ENCODE results near the gene RGS5. TPM values are rescaled to one million over a fixed set of nuclear protein-coding genes. Genes with fewer than 3 reads are reported as not detected.

The RGS5 gene
- total RNA-seq, 1 experiment from 2014 or later, result 3.6 TPM

GRCh38 chr1:163161337-163161736, 41.4 kb downstream of the RGS5 start:
- intact Hi-C loops (cut with micrococcal nuclease; ENCODE audit: unreplicated experiment), result no loop called here
- Histone ChIP-seq H3K27me3 (ENCODE audit: insufficient read depth, low read depth) (no peaks in the 10 kb centered on the region), H4K20me1 (ENCODE audit: insufficient read depth) (no peaks in the 10 kb centered on the region), H3K9me2 (ENCODE audit: insufficient read depth) (no peaks in the 10 kb centered on the region; the same call in 1 of the 2 replicates), H3K4me2 (no peak overlapping the region), H3K36me3 (ENCODE audit: low read depth) (no peaks in the 10 kb centered on the region), H3K4me1 (replicated peaks; ENCODE audit: insufficient read depth) (no peaks in the 10 kb centered on the region), H3K4me3 (no peak overlapping the region), H3K79me2 (ENCODE audit: low read depth) (no peaks in the 10 kb centered on the region), H3K27ac (no peak overlapping the region), H3F3A (ENCODE audit: insufficient read depth, low read depth) (no peaks in the 10 kb centered on the region), H3K9me3 (ENCODE audit: insufficient read depth, low read depth) (no peaks in the 10 kb centered on the region), H2AFZ (no peak overlapping the region)
- POLR2A ChIA-PET (ENCODE audit: unreplicated experiment), result no interaction called here
- TF ChIP-seq, protein P1, sequence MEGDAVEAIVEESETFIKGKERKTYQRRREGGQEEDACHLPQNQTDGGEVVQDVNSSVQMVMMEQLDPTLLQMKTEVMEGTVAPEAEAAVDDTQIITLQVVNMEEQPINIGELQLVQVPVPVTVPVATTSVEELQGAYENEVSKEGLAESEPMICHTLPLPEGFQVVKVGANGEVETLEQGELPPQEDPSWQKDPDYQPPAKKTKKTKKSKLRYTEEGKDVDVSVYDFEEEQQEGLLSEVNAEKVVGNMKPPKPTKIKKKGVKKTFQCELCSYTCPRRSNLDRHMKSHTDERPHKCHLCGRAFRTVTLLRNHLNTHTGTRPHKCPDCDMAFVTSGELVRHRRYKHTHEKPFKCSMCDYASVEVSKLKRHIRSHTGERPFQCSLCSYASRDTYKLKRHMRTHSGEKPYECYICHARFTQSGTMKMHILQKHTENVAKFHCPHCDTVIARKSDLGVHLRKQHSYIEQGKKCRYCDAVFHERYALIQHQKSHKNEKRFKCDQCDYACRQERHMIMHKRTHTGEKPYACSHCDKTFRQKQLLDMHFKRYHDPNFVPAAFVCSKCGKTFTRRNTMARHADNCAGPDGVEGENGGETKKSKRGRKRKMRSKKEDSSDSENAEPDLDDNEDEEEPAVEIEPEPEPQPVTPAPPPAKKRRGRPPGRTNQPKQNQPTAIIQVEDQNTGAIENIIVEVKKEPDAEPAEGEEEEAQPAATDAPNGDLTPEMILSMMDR (conservative IDR thresholded peaks at IDR 0.05), result no peak
- no peak for TF ChIP-seq EZH2 (IDR thresholded peaks at IDR 0.05; ENCODE audit: low read depth)
- no peak for DNase-seq
- no TSS peak for BruUV-seq (replicated peaks)
- CTCF ChIA-PET, result no interaction called here

GRCh38 chr1:163155606-163156005, 47.1 kb downstream of the RGS5 start:
- intact Hi-C loops (cut with micrococcal nuclease; ENCODE audit: unreplicated experiment), result no loop called here

GRCh38 chr1:163148911-163149310, 53.8 kb downstream of the RGS5 start:
- ChIA-PET CTCF (no interaction called here), POLR2A (ENCODE audit: unreplicated experiment) (no interaction called here)
- Histone ChIP-seq H3K4me2 (no peak overlapping the region), H3K36me3 (ENCODE audit: low read depth) (no peaks in the 10 kb centered on the region), H3K4me1 (replicated peaks; ENCODE audit: insufficient read depth) (no peaks in the 10 kb centered on the region), H3K27me3 (ENCODE audit: insufficient read depth, low read depth) (no peaks in the 10 kb centered on the region), H3K9me3 (ENCODE audit: insufficient read depth, low read depth) (no peaks in the 10 kb centered on the region), H4K20me1 (ENCODE audit: insufficient read depth) (no peaks in the 10 kb centered on the region), H3K27ac (no peak overlapping the region), H2AFZ (no peak overlapping the region), H3K79me2 (ENCODE audit: low read depth) (no peaks in the 10 kb centered on the region), H3K4me3 (no peak overlapping the region), H3F3A (ENCODE audit: insufficient read depth, low read depth) (no peaks in the 10 kb centered on the region; the same call in 1 of the 2 replicates), H3K9me2 (ENCODE audit: insufficient read depth) (no peaks in the 10 kb centered on the region; the same call in 1 of the 2 replicates)
- no peak for TF ChIP-seq EZH2 (IDR thresholded peaks at IDR 0.05; ENCODE audit: low read depth)
- TF ChIP-seq, protein P1 (conservative IDR thresholded peaks at IDR 0.05), result no peak
- BruUV-seq (replicated peaks), result no TSS peak
- no peak for DNase-seq
- intact Hi-C loops (cut with micrococcal nuclease; ENCODE audit: unreplicated experiment), result no loop called here

More at GRCh38 chr1:163155606-163156005, 47.1 kb downstream of the RGS5 start:
- H3F3A ChIP-seq (ENCODE audit: insufficient read depth, low read depth), result no peaks in the 10 kb centered on the region
- no TSS peak for BruUV-seq (replicated peaks)
- no peaks in the 10 kb centered on the region for H4K20me1 ChIP-seq (ENCODE audit: insufficient read depth)
- no peaks in the 10 kb centered on the region for H3K79me2 ChIP-seq (ENCODE audit: low read depth)
- no peaks in the 10 kb centered on the region for H3K27me3 ChIP-seq (ENCODE audit: insufficient read depth, low read depth)
- H2AFZ ChIP-seq, result no peak overlapping the region
- POLR2A ChIA-PET (ENCODE audit: unreplicated experiment), result no interaction called here
- H3K36me3 ChIP-seq (ENCODE audit: low read depth), result no peaks in the 10 kb centered on the region
- H3K27ac ChIP-seq, result no peak overlapping the region
- no peaks in the 10 kb centered on the region for H3K9me3 ChIP-seq (ENCODE audit: insufficient read depth, low read depth)
- no peak for DNase-seq
- TF ChIP-seq, protein P1 (conservative IDR thresholded peaks at IDR 0.05), result no peak
- TF ChIP-seq EZH2 (IDR thresholded peaks at IDR 0.05; ENCODE audit: low read depth), result no peak
- H3K4me3 ChIP-seq, result no peak overlapping the region
- CTCF ChIA-PET, result no interaction called here
- no peak overlapping the region for H3K4me2 ChIP-seq
- H3K4me1 ChIP-seq (replicated peaks; ENCODE audit: insufficient read depth), result no peaks in the 10 kb centered on the region
- no peaks in the 10 kb centered on the region for H3K9me2 ChIP-seq (ENCODE audit: insufficient read depth)

Data from PC-9 (cell line).